Measurements from ENCODE around the gene JPT2.

JPT2 gene

DNA sequence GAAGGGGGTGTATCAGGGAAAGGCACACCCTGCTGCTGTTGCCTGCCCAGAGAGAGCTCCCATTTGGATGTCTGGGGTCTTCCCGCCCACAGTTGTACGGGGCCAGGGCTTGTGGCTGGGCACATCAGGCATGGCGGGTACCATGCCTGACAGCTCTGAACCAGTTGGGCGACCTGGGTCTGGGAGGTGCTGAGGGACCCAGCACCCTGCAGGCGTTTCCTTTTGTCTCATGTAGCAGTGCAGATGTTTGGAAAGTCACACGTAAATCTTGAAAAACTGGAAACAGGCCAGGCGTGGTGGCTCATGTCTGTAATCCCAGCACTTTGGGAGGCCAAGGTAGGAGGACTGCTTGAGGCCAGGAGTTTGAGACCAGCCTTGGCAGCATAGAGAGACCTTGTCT, 8.4 kb upstream of the JPT2 start:
- no peaks in the 10 kb centered on the region for H3K79me2 ChIP-seq (ENCODE audit: control insufficient read depth, insufficient read depth, low read length, poor library complexity)
- H4K91ac ChIP-seq (ENCODE audit: low read depth, low read length) = no peak overlapping the region
- H2BK5ac ChIP-seq (ENCODE audit: low read depth, low read length, poor library complexity) = no peak overlapping the region
- no peak overlapping the region for H3K18ac ChIP-seq (ENCODE audit: low read length)
- H2AK5ac ChIP-seq (ENCODE audit: low read length) = no peak overlapping the region
- H3K27ac ChIP-seq (ENCODE audit: low read depth, low read length) = no peak overlapping the region
- H3K4me1 ChIP-seq (ENCODE audit: control insufficient read depth in 1 of 2, insufficient read depth in 2 of 2, low read length in 2 of 2) = peaks cover 6% of the 10 kb centered on the region in 2 experiments
- no CpG with 5 or more reads among the region's 7 CpGs for WGBS (ENCODE audit: extremely low coverage, insufficient coverage, insufficient read length)
- H3K9ac ChIP-seq (ENCODE audit: low read length) = no peak overlapping the region
- H3K9me3 ChIP-seq (ENCODE audit: insufficient read depth, low read depth, low read length) = peaks cover 6% of the 10 kb centered on the region
- H3K4me3 ChIP-seq (ENCODE audit: low read depth, low read length) = no peak overlapping the region
- no peak overlapping the region for H3K4ac ChIP-seq (ENCODE audit: low read depth, low read length)
- no peak overlapping the region for H3K23ac ChIP-seq (ENCODE audit: low read length)
- H2BK12ac ChIP-seq (ENCODE audit: low read length) = no peak overlapping the region
- no peaks in the 10 kb centered on the region for H3K79me1 ChIP-seq (ENCODE audit: low read length)
- peak in 1 of 2 donors; percentile 69 for DNase-seq
- H2AFZ ChIP-seq (ENCODE audit: insufficient read depth, low read length, poor library complexity) = no peak overlapping the region
- H3K14ac ChIP-seq (ENCODE audit: low read length) = no peak overlapping the region
- H3K4me2 ChIP-seq (ENCODE audit: low read length) = no peak overlapping the region
- no peaks in the 10 kb centered on the region for H3K27me3 ChIP-seq (ENCODE audit: insufficient read depth, low read length)
- no peak overlapping the region for H2BK120ac ChIP-seq (ENCODE audit: insufficient read depth, low read length, poor library complexity)
- no peak overlapping the region for H4K8ac ChIP-seq (ENCODE audit: low read depth, low read length)
- peaks cover 88 to 94% of the 10 kb centered on the region in 2 experiments for H3K36me3 ChIP-seq (ENCODE audit: control insufficient read depth in 1 of 2, insufficient read depth in 2 of 2, low read length in 2 of 2)
- no peak overlapping the region for H4K12ac ChIP-seq (ENCODE audit: low read depth, low read length)

DNA sequence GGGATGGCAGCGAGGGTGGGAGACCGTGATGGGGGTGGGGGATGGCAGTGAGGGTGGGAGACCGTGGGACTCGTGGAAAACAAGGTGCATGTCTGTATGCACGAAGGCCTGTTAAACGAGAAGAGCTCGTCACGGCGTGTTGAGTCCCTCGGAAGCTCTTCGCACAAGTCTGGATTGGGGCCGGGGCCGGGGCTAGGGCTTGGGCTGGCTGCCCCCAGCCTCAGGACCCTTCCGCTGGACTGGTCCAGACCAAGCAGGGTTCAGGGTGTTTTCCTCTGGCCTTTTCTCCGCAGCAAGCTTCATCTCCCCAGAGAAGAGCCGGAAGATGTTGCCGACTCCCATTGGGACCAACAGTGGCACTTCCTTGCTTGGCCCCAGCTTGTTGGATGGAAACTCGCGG, 7.7 kb upstream of the JPT2 start:
- H3K4ac ChIP-seq (ENCODE audit: low read depth, low read length) = no peak overlapping the region
- DNase-seq = no peak

DNA sequence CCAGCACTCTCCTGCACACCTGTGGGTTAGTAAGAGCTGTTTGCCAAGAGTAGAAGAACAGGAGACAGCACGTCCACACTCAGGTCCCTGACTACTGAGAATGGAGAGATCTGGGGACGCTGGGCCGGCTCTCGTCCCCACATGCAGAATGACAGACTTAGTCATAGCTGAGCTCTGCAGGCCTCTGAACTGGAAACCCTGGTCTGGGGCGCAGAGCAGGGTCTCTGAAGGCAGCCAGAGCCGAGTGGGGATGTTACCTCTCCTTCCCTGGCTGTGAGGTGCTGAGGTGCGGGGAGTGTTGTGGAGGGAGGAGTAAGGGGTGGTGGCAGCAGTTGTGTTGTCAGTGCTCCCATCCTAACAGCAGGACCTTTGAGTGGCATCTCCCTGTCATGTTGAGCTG, 7.2 kb upstream of the JPT2 start:
- H3K4ac ChIP-seq (ENCODE audit: low read depth, low read length) = no peak overlapping the region
- no peak overlapping the region for H2AK5ac ChIP-seq (ENCODE audit: low read length)
- no peak overlapping the region for H3K9ac ChIP-seq (ENCODE audit: low read length)
- peaks cover 14 to 15% of the 10 kb centered on the region in 2 experiments for H3K4me1 ChIP-seq (ENCODE audit: control insufficient read depth in 1 of 2, insufficient read depth in 2 of 2, low read length in 2 of 2)
- H3K27ac ChIP-seq (ENCODE audit: low read depth, low read length) = no peak overlapping the region
- H3K18ac ChIP-seq (ENCODE audit: low read length) = no peak overlapping the region
- WGBS (ENCODE audit: extremely low coverage, insufficient coverage, insufficient read length) = no CpG with 5 or more reads among the region's 7 CpGs
- no peak overlapping the region for H2BK120ac ChIP-seq (ENCODE audit: insufficient read depth, low read length, poor library complexity)
- H4K12ac ChIP-seq (ENCODE audit: low read depth, low read length) = no peak overlapping the region
- no peak overlapping the region for H3K14ac ChIP-seq (ENCODE audit: low read length)
- no peaks in the 10 kb centered on the region for H3K79me2 ChIP-seq (ENCODE audit: control insufficient read depth, insufficient read depth, low read length, poor library complexity)
- H4K8ac ChIP-seq (ENCODE audit: low read depth, low read length) = no peak overlapping the region
- no peak overlapping the region for H3K4me3 ChIP-seq (ENCODE audit: low read depth, low read length)
- H2BK12ac ChIP-seq (ENCODE audit: low read length) = no peak overlapping the region
- no peak overlapping the region for H4K91ac ChIP-seq (ENCODE audit: low read depth, low read length)
- H2AFZ ChIP-seq (ENCODE audit: insufficient read depth, low read length, poor library complexity) = no peak overlapping the region
- H3K36me3 ChIP-seq (ENCODE audit: control insufficient read depth in 1 of 2, insufficient read depth in 2 of 2, low read length in 2 of 2) = peaks cover 81 to 89% of the 10 kb centered on the region in 2 experiments
- DNase-seq = no peak
- H3K4me2 ChIP-seq (ENCODE audit: low read length) = no peak overlapping the region
- H2BK5ac ChIP-seq (ENCODE audit: low read depth, low read length, poor library complexity) = no peak overlapping the region
- no peaks in the 10 kb centered on the region for H3K27me3 ChIP-seq (ENCODE audit: insufficient read depth, low read length)
- H3K79me1 ChIP-seq (ENCODE audit: low read length) = peaks cover 5% of the 10 kb centered on the region
- peaks cover 6% of the 10 kb centered on the region for H3K9me3 ChIP-seq (ENCODE audit: insufficient read depth, low read depth, low read length)
- H3K23ac ChIP-seq (ENCODE audit: low read length) = no peak overlapping the region

More for the DNA sequence above, 7.7 kb upstream of the JPT2 start:
- no peaks in the 10 kb centered on the region for H3K27me3 ChIP-seq (ENCODE audit: insufficient read depth, low read length)
- no peak overlapping the region for H3K4me3 ChIP-seq (ENCODE audit: low read depth, low read length)
- no peak overlapping the region for H3K18ac ChIP-seq (ENCODE audit: low read length)
- no peak overlapping the region for H2BK12ac ChIP-seq (ENCODE audit: low read length)
- no peak overlapping the region for H3K14ac ChIP-seq (ENCODE audit: low read length)
- no peak overlapping the region for H3K23ac ChIP-seq (ENCODE audit: low read length)
- no peak overlapping the region for H3K4me2 ChIP-seq (ENCODE audit: low read length)
- peaks cover 84 to 91% of the 10 kb centered on the region in 2 experiments for H3K36me3 ChIP-seq (ENCODE audit: control insufficient read depth in 1 of 2, insufficient read depth in 2 of 2, low read length in 2 of 2)
- no peak overlapping the region for H2BK5ac ChIP-seq (ENCODE audit: low read depth, low read length, poor library complexity)
- H3K79me2 ChIP-seq (ENCODE audit: control insufficient read depth, insufficient read depth, low read length, poor library complexity) = no peaks in the 10 kb centered on the region
- no peak overlapping the region for H2BK120ac ChIP-seq (ENCODE audit: insufficient read depth, low read length, poor library complexity)
- peaks cover 12 to 13% of the 10 kb centered on the region in 2 experiments for H3K4me1 ChIP-seq (ENCODE audit: control insufficient read depth in 1 of 2, insufficient read depth in 2 of 2, low read length in 2 of 2)
- H2AFZ ChIP-seq (ENCODE audit: insufficient read depth, low read length, poor library complexity) = no peak overlapping the region
- no CpG with 5 or more reads among the region's 19 CpGs for WGBS (ENCODE audit: extremely low coverage, insufficient coverage, insufficient read length)
- no peak overlapping the region for H4K91ac ChIP-seq (ENCODE audit: low read depth, low read length)
- H4K12ac ChIP-seq (ENCODE audit: low read depth, low read length) = no peak overlapping the region
- peaks cover 3% of the 10 kb centered on the region for H3K79me1 ChIP-seq (ENCODE audit: low read length)
- H2AK5ac ChIP-seq (ENCODE audit: low read length) = no peak overlapping the region
- H3K9ac ChIP-seq (ENCODE audit: low read length) = no peak overlapping the region
- H4K8ac ChIP-seq (ENCODE audit: low read depth, low read length) = no peak overlapping the region
- H3K9me3 ChIP-seq (ENCODE audit: insufficient read depth, low read depth, low read length) = peaks cover 6% of the 10 kb centered on the region
- H3K27ac ChIP-seq (ENCODE audit: low read depth, low read length) = no peak overlapping the region

DNA sequence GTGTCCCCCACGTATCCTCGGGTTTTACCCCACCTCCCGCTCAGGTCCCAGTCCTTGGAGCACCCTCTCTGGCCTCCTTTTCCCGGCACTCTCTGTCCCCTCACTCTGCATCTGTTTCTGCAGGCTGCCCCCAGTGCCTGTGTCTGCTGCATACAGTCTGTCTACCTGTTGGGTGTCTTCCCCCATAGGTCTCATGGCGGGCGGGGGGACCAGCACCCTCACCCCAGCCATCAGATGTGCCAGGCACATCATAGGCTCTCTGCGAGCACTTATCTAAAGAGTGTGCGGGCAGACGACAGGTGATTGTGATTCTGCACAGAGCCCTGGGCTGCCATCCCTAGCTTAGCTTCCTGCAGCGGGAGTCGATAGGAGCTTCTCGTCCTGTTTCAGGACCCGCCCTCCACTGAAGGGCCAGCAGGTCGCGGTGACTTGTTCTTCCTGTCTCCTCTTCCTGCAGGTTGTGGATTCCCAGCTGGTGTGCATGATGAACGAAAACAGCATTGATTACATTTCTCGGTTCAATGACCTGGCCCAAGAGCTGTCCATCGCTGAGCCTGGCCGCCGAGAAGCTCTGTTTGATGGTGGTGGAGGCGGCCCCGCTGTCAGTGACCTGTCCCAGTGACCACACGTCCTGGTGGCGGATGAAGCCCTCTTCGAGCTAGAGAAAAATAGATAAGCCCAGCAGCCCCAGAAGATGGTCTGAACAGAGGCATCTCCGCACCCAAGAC, 4.5 kb upstream of the JPT2 start:
- peaks cover 57 to 65% of the 10 kb centered on the region in 2 experiments for H3K36me3 ChIP-seq (ENCODE audit: control insufficient read depth in 1 of 2, insufficient read depth in 2 of 2, low read length in 2 of 2)
- no peak overlapping the region for H4K91ac ChIP-seq (ENCODE audit: low read depth, low read length)
- no peak overlapping the region for H3K4me2 ChIP-seq (ENCODE audit: low read length)
- H4K12ac ChIP-seq (ENCODE audit: low read depth, low read length) = no peak overlapping the region
- H3K79me1 ChIP-seq (ENCODE audit: low read length) = peaks cover 9% of the 10 kb centered on the region
- no peak overlapping the region for H2AK5ac ChIP-seq (ENCODE audit: low read length)
- H3K23ac ChIP-seq (ENCODE audit: low read length) = no peak overlapping the region
- peak overlapping the region; percentile 10 for H3K4me3 ChIP-seq (ENCODE audit: low read depth, low read length)
- H2BK5ac ChIP-seq (ENCODE audit: low read depth, low read length, poor library complexity) = no peak overlapping the region
- H4K8ac ChIP-seq (ENCODE audit: low read depth, low read length) = no peak overlapping the region
- H3K4ac ChIP-seq (ENCODE audit: low read depth, low read length) = no peak overlapping the region
- H3K18ac ChIP-seq (ENCODE audit: low read length) = no peak overlapping the region
- H3K9me3 ChIP-seq (ENCODE audit: insufficient read depth, low read depth, low read length) = peaks cover 5% of the 10 kb centered on the region
- H3K79me2 ChIP-seq (ENCODE audit: control insufficient read depth, insufficient read depth, low read length, poor library complexity) = peaks cover 3% of the 10 kb centered on the region
- H2BK12ac ChIP-seq (ENCODE audit: low read length) = no peak overlapping the region
- WGBS (ENCODE audit: extremely low coverage, insufficient coverage, insufficient read length) = no CpG with 5 or more reads among the region's 26 CpGs
- no peak overlapping the region for H2AFZ ChIP-seq (ENCODE audit: insufficient read depth, low read length, poor library complexity)
- no peak overlapping the region for H3K14ac ChIP-seq (ENCODE audit: low read length)
- no peak overlapping the region for H2BK120ac ChIP-seq (ENCODE audit: insufficient read depth, low read length, poor library complexity)
- no peak overlapping the region for H3K27ac ChIP-seq (ENCODE audit: low read depth, low read length)
- H3K27me3 ChIP-seq (ENCODE audit: insufficient read depth, low read length) = no peaks in the 10 kb centered on the region
- H3K9ac ChIP-seq (ENCODE audit: low read length) = no peak overlapping the region
- peaks cover 14 to 15% of the 10 kb centered on the region in 2 experiments for H3K4me1 ChIP-seq (ENCODE audit: control insufficient read depth in 1 of 2, insufficient read depth in 2 of 2, low read length in 2 of 2)
- no peak for DNase-seq

All from trophoblast cell (in vitro differentiated cells and primary cell).